GM12878 (cell line): ENCODE data around the gene BTBD9.

Source experiments
- ATF3 ChIP-seq: IDR thresholded peaks from 2 replicates; pipeline ENCODE4 v1.6.1; 2011; ENCODE audit warnings: low read depth, mild to moderate bottlenecking, low read length, moderate library complexity, borderline replicate concordance; ENCODE audit errors: extremely low read depth
- BCL3 ChIP-seq: IDR thresholded peaks from 2 replicates; pipeline ENCODE4 v1.6.1; 2011; ENCODE audit warnings: borderline replicate concordance, low read depth, mild to moderate bottlenecking, moderate library complexity, low read length; ENCODE audit not compliant: insufficient read depth, poor library complexity, severe bottlenecking
- CREM ChIP-seq: IDR thresholded peaks from 2 replicates; pipeline ENCODE4 v1.6.1; 2014; ENCODE audit warnings: antibody characterized with exemption, low read depth
- CTCF ChIP-seq, 3 experiments: IDR thresholded peaks in 2 of 3; conservative IDR thresholded peaks in 1 of 3; 2 replicates each; pipeline ENCODE4 v1.5.1; 2011; ENCODE audit warnings: low read depth in 3 of 3, low read length in 3 of 3, mild to moderate bottlenecking in 3 of 3, control low read depth in 2 of 3, moderate library complexity in 2 of 3, inconsistent platforms in 1 of 3, mixed read lengths in 1 of 3; ENCODE audit not compliant: control insufficient read depth in 2 of 3, insufficient read depth in 1 of 3; ENCODE audit errors: extremely low read depth in 1 of 3
- FOS ChIP-seq: IDR thresholded peaks from 3 replicates; pipeline ENCODE4 v1.6.1; 2011; ENCODE audit warnings: borderline replicate concordance; ENCODE audit not compliant: insufficient read length; ENCODE audit errors: extremely low read depth
- NFYA ChIP-seq: IDR thresholded peaks from 2 replicates; pipeline ENCODE4 v1.6.1; 2011; ENCODE audit warnings: low read depth, mild to moderate bottlenecking, low read length, improper control_type of control experiment, borderline replicate concordance
- SREBF2 ChIP-seq: IDR thresholded peaks from 2 replicates; pipeline ENCODE4 v1.6.1; 2012; ENCODE audit warnings: mild to moderate bottlenecking, low read length
- TF ChIP-seq, protein P1 (sequence below): fragments of 450-650 bp; IDR thresholded peaks from 2 replicates; pipeline ENCODE4 v1.6.1; 2018; ENCODE audit warnings: borderline replicate concordance, mild to moderate bottlenecking; ENCODE audit not compliant: partially characterized antibody
- TF ChIP-seq, protein P2 (sequence below): IDR thresholded peaks from 2 replicates; pipeline ENCODE4 v1.6.1; 2011; ENCODE audit warnings: borderline replicate concordance, low read depth, mild to moderate bottlenecking, moderate library complexity, mixed read lengths, low read length; ENCODE audit not compliant: insufficient read depth; ENCODE audit errors: extremely low read length

- TF ChIP-seq CREM (no peak), CTCF (IDR thresholded peaks at IDR 0.05 in 2 of 3, conservative IDR thresholded peaks at IDR 0.05 in 1 of 3; ENCODE audit: control insufficient read depth in 2 of 3, extremely low read depth in 1 of 3, insufficient read depth in 1 of 3, low read depth in 3 of 3, low read length in 3 of 3) (no peak), ATF3 (no peak), BCL3 (no peak), FOS (no peak), SREBF2 (no peak), NFYA (no peak)
- TF ChIP-seq, protein P1, sequence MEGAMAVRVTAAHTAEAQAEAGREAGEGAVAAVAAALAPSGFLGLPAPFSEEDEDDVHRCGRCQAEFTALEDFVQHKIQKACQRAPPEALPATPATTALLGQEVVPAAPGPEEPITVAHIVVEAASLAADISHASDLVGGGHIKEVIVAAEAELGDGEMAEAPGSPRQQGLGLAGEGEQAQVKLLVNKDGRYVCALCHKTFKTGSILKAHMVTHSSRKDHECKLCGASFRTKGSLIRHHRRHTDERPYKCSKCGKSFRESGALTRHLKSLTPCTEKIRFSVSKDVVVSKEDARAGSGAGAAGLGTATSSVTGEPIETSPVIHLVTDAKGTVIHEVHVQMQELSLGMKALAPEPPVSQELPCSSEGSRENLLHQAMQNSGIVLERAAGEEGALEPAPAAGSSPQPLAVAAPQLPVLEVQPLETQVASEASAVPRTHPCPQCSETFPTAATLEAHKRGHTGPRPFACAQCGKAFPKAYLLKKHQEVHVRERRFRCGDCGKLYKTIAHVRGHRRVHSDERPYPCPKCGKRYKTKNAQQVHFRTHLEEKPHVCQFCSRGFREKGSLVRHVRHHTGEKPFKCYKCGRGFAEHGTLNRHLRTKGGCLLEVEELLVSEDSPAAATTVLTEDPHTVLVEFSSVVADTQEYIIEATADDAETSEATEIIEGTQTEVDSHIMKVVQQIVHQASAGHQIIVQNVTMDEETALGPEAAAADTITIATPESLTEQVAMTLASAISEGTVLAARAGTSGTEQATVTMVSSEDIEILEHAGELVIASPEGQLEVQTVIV = no peak
- TF ChIP-seq, protein P2, sequence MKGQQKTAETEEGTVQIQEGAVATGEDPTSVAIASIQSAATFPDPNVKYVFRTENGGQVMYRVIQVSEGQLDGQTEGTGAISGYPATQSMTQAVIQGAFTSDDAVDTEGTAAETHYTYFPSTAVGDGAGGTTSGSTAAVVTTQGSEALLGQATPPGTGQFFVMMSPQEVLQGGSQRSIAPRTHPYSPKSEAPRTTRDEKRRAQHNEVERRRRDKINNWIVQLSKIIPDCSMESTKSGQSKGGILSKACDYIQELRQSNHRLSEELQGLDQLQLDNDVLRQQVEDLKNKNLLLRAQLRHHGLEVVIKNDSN = no peak
Measured at GRCh38 chr6:38336922-38337321, 302.8 kb downstream of the BTBD9 start.
